ENCODE measurements around the gene HDAC8.
A peak's percentile ranks its signal among the peaks of the same experiment; 100 is the strongest.

Gene HDAC8

GRCh38 chrX:72381439-72382201, 191.0 kb downstream of the HDAC8 start:
- no peak for FAIRE-seq
- DNase-seq (ENCODE audit: low spot score), result no peak

- DNase-seq (ENCODE audit: low spot score) (no peak), FAIRE-seq (no peak)
Measured at GRCh38 chrX:72376124-72376523, 196.5 kb downstream of the HDAC8 start.

DNA sequence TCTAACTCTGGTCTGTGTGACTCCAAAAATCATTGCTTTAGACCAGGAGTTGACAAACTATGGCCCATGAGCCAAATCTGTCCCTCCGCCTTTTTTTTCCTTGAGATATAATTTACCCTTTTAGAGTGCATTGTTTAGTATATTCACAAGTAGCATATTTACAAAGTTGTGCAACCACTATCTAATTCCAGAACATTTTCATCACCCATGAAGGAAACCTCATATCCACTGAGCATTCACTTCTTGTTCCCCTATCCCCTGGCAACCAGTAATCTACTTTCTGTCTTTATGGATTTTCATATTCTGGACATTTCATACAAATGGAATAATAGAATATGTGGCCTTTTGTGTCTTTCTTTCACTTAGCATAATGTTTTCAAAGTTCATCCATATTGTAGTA, 199.5 kb downstream of the HDAC8 start:
- FAIRE-seq, result no peak
- DNase-seq (ENCODE audit: low spot score), result no peak

GRCh38 chrX:72372735-72373134, 199.9 kb downstream of the HDAC8 start:
- no peak for FAIRE-seq
- DNase-seq (ENCODE audit: low spot score), result no peak

DNA sequence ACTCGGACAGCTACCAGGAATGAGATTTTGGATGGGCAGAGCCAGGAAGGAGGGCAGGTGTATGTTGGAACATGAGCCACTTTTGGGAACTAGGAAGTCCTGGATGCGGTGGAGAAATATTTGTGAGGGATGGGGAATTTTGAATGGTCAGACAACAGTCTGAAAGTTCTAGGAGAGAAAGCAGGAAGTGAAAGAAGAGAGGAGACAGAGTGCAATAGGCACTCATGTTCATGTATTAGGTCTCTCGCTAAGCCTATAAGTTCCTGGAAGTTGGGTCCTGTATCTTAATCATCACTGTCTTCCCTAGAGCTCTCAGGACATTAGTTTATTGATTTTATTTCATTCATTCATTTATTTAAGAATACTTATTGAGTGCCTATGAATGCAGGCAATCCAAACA, 201.2 kb downstream of the HDAC8 start:
- FAIRE-seq, result no peak
- DNase-seq (ENCODE audit: low spot score), result no peak

- FAIRE-seq, result no peak
- no peak for DNase-seq (ENCODE audit: low spot score)
Measured at GRCh38 chrX:72368796-72369195, 203.8 kb downstream of the HDAC8 start.

DNA sequence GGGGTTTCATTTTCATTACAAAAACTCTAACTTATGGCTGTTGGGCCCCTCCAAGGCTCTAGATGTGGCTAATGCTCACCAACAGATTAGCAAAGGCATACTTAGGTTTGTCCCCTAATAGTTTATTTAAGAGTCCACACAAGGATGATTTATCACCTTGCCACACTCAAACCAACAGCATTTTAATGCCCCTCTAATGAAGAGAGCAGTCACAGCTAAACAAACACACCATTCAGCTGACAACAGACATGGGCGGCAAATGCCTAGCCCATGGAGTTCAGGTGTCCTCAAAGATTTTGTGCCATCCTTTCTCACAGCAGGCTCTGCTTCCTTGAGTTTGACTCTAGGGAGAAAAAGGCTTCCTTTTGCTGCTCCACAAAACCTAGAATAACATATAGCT, 205.1 kb downstream of the HDAC8 start:
- DNase-seq (ENCODE audit: low spot score) (no peak), FAIRE-seq (no peak)

- FAIRE-seq (no peak), DNase-seq (ENCODE audit: low spot score) (no peak)
Measured at GRCh38 chrX:72366701-72367454, 205.8 kb downstream of the HDAC8 start.

DNA sequence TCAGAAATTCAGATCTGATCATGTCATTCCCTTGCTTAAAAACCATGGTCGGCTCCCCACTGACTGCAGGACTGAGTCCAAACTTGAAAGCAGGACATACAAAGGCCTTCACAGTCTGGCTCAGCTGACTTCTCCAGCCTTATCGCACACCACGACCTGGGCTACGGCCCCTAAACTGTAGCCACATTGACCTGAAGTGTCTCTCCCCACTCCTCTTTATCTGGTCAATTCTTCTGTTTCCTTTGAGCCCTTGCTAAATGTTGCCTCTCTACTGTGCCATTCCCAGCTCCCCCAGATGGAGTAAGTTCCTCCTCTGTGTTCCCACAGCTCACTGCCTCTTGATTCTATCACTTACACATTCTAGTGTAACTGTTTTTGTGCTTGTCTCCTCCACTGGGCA, 206.5 kb downstream of the HDAC8 start:
- DNase-seq (ENCODE audit: low spot score) (no peak), FAIRE-seq (no peak)

GRCh38 chrX:72365126-72365525, 207.5 kb downstream of the HDAC8 start:
- FAIRE-seq, result no peak
- DNase-seq (ENCODE audit: low spot score), result no peak

DNA sequence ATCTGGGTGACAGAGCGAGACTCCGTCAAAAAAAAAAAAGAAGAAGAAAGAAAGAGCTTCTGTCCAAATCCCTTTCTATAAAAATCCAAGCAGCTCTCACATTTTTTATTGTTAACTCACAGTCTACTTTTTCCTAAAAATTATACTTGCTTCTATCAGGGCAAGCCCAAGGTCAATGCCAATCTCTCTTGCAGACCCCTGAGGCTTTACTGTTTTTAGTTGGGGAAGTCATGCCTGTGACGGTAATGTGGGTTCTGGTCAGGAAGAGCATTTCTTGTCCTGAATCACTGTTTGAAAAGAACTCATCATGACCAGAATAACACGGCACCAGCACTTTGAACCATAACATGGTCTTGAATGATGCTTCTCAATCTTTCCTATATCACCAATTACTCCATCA, 212.3 kb downstream of the HDAC8 start:
- DNase-seq (ENCODE audit: low spot score) (no peak), FAIRE-seq (no peak)

- DNase-seq (ENCODE audit: low spot score) (peak; percentile 57), FAIRE-seq (peak; percentile 86)
Measured at GRCh38 chrX:72358313-72358712, 214.3 kb downstream of the HDAC8 start.

GRCh38 chrX:72352786-72353185, 219.9 kb downstream of the HDAC8 start:
- DNase-seq (ENCODE audit: low spot score) (no peak), FAIRE-seq (no peak)

DNA sequence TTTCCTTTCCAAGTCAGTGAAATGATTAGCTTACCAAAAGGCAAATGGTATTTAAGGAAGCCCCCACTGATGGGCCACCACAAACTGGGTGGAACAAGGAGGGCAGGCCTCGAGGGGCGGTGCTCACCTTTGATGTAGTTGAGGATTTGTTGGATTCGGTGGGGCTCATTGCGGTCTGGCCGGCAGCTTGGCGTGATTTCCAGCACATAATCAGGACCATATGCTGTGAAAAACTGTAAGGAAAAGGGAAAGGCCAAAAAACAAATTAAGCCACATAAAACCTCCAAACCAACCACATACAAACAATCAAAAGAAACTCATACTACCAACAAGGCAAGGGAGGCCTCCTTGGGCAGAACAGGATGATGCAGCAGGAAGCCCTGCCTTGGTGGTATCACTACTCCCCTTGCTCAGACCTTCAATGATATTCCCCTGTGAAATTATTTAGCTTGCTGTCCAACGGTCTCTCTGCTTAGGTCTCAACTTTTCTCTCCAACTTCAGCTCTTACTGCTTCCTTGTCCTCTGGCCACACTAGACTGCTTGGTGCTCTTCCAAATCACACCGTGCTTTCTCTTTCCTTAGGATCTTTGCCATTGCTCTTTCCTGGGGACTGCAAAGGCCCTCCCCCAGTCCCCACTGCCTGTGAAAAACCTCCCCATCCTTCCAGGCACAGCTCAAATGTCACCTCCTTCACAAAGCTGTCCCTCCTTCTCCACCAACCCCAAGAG, 220.9 kb downstream of the HDAC8 start:
- DNase-seq (ENCODE audit: low spot score), result no peak
- no peak for FAIRE-seq

- DNase-seq (ENCODE audit: low spot score) (no peak), FAIRE-seq (no peak)
Measured at GRCh38 chrX:72349190-72349589, 223.5 kb downstream of the HDAC8 start.

DNA sequence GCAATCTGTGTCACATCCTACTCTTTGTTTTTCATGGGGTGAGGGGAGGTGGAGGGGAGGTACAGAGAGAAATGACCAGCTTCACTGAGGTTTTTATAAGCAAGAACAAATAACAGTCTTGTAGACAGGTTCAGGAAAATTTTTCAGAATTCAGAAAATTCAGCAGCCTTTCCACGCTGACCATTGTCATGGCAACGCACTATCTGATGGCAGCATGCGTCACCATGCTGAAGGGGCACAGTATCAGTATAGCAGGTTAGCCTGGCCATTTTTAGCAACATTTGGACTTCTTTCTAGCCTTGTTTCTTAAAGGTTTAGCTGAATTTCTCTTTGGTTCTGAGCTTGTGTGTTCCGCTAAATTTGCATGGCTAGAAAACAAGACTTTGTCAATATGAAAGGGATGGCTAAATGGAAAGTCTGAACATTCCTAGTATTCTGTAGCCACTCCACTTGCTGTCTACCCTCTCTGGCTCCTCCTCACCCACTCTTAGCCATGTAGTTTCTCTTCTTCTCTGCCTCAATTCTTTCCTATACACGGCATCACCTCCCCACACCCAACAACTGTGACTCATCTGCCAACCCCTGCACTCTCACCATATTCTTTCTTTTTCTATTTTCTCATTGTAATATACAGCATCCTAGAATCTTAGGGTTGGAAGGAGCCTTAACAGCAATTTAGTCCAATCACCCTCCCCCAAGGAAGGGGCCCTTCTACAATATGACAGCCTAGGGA, 224.2 kb downstream of the HDAC8 start:
- no peak for FAIRE-seq
- DNase-seq (ENCODE audit: low spot score), result no peak

DNA sequence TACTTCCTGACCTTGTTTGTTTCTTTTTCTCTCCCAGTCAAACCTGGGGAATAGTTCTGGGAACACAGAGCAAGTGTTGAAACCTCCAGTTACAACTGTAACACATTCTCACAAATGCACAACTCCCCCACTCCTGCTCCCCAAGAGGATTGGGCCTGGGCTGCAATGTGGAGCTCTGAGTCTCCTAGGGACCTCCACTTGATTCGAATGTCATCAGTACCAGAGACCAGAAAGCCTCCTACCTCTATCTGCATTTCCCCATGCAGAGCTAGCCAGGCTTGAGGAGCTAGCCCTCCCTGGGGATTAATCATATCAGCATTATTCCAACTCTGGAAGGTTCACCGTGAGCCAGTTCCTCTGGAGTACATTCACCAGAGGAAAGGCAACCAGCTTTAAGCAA, 225.3 kb downstream of the HDAC8 start:
- FAIRE-seq, result no peak
- DNase-seq (ENCODE audit: low spot score), result no peak

DNA sequence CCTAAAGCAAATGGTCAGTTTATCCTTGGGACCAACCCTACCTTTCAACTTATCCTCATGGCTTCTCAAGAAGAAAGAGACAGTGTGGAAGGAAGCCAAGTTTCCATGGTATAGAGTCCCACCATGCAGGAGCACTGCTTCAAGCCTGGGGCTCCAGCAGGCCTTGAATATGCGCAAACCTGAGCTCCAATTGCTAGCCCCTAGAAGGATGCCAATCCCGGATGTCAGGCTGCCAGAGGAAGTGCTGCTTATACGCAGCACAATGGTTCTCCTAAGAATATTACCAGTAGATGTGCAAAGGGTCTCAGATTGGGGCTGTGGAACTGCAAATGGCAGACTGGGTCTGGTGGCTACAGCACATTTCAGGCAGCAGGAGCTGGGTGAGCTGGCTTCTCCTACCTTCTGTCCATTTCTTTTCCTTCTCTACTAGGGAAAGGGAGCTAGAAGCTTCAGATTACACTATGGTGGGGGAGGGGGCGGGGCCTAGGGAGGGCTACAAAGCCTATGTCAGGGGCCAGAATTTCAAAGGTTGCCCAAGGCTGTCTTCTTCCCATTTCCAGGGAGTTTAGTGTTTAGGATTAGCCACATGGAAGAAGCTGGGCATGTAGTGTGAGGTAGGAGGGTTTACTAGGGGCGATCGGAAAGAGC, 226.2 kb downstream of the HDAC8 start:
- FAIRE-seq (no peak), DNase-seq (ENCODE audit: low spot score) (no peak)

GRCh38 chrX:72340626-72341025, 232.0 kb downstream of the HDAC8 start:
- no peak for FAIRE-seq
- no peak for DNase-seq (ENCODE audit: low spot score)

- FAIRE-seq (no peak), DNase-seq (ENCODE audit: low spot score) (no peak)
Measured at GRCh38 chrX:72340041-72340440, 232.6 kb downstream of the HDAC8 start.

DNA sequence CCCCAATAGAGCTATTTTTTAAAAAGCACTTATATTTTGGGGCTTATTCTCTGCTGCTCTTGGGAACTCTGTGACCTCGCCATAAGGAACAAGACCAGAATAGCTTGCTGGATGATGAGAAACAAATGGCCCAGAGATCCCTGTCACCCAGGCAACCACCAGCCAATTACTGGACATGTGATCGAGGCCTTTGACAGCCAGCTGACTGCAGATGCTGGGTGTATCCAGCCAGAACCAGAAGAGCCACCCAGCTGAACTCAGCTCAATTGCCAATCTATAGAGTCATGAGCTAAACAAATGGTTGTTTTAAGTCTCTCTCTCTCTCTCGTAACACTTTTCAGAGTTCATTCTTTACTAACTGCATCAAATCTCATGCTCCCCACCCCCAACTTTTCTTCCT, 242.5 kb downstream of the HDAC8 start:
- FAIRE-seq (no peak), DNase-seq (ENCODE audit: low spot score) (no peak)

All from RCC 7860 (cell line).